ENCODE data around the gene ACCS. TPM values are rescaled to one million over a fixed set of nuclear protein-coding genes. Genes with fewer than 3 reads are reported as not detected.

Gene ACCS
- total and polyA plus RNA-seq, 9 of the 15 experiments (the other 6 are each of a cell fraction or from before 2014, with no cell fraction given) = 4.2 to 25.9 (median 16.3) TPM

DNA sequence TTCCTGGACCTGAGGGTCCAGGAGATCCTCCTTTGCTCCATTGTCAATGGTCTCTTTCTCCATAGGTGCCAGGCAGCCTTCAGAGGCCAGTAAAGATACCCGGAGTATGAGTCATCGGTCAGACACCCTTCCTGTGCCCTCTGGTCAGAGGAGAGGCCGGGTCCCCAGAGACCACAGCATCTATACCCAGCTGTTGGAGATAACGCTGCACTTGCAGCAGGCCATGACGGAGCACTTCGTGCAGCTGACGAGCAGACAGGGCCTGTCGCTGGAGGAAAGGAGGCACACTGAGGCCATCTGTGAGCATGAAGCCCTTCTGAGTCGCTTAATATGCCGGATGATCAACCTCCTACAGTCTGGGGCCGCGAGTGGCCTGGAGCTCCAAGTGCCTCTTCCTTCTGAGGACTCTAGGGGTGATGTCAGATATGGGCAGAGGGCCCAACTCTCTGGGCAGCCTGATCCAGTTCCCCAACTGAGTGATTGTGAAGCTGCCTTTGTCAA, 18.1 kb upstream of the ACCS start, which contains the start of gene ACCSL (continued):
- TF ChIP-seq, protein P1, sequence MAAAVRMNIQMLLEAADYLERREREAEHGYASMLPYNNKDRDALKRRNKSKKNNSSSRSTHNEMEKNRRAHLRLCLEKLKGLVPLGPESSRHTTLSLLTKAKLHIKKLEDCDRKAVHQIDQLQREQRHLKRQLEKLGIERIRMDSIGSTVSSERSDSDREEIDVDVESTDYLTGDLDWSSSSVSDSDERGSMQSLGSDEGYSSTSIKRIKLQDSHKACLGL (CRISPR knock-in tag; IDR thresholded peaks at IDR 0.05; ENCODE audit: borderline replicate concordance, poor library complexity, severe bottlenecking) = no peak
- no peak for TF ChIP-seq XRCC5 (IDR thresholded peaks at IDR 0.05; ENCODE audit: low read depth, low read length)
- TF ChIP-seq, protein P2, sequence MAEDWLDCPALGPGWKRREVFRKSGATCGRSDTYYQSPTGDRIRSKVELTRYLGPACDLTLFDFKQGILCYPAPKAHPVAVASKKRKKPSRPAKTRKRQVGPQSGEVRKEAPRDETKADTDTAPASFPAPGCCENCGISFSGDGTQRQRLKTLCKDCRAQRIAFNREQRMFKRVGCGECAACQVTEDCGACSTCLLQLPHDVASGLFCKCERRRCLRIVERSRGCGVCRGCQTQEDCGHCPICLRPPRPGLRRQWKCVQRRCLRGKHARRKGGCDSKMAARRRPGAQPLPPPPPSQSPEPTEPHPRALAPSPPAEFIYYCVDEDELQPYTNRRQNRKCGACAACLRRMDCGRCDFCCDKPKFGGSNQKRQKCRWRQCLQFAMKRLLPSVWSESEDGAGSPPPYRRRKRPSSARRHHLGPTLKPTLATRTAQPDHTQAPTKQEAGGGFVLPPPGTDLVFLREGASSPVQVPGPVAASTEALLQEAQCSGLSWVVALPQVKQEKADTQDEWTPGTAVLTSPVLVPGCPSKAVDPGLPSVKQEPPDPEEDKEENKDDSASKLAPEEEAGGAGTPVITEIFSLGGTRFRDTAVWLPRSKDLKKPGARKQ (CRISPR knock-in tag; IDR thresholded peaks at IDR 0.05) = no peak
- 0 out of 2 replicates have a peak, but pooled peaks have one; percentile 19 for TF ChIP-seq FOSL1 (tag; conservative IDR thresholded peaks at IDR 0.05)
- TF ChIP-seq, protein P3, sequence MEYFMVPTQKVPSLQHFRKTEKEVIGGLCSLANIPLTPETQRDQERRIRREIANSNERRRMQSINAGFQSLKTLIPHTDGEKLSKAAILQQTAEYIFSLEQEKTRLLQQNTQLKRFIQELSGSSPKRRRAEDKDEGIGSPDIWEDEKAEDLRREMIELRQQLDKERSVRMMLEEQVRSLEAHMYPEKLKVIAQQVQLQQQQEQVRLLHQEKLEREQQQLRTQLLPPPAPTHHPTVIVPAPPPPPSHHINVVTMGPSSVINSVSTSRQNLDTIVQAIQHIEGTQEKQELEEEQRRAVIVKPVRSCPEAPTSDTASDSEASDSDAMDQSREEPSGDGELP (CRISPR knock-in tag; IDR thresholded peaks at IDR 0.05; ENCODE audit: borderline replicate concordance) = peak; percentile 72; the same call in 1 of the 2 replicates
- TF ChIP-seq, protein P4, sequence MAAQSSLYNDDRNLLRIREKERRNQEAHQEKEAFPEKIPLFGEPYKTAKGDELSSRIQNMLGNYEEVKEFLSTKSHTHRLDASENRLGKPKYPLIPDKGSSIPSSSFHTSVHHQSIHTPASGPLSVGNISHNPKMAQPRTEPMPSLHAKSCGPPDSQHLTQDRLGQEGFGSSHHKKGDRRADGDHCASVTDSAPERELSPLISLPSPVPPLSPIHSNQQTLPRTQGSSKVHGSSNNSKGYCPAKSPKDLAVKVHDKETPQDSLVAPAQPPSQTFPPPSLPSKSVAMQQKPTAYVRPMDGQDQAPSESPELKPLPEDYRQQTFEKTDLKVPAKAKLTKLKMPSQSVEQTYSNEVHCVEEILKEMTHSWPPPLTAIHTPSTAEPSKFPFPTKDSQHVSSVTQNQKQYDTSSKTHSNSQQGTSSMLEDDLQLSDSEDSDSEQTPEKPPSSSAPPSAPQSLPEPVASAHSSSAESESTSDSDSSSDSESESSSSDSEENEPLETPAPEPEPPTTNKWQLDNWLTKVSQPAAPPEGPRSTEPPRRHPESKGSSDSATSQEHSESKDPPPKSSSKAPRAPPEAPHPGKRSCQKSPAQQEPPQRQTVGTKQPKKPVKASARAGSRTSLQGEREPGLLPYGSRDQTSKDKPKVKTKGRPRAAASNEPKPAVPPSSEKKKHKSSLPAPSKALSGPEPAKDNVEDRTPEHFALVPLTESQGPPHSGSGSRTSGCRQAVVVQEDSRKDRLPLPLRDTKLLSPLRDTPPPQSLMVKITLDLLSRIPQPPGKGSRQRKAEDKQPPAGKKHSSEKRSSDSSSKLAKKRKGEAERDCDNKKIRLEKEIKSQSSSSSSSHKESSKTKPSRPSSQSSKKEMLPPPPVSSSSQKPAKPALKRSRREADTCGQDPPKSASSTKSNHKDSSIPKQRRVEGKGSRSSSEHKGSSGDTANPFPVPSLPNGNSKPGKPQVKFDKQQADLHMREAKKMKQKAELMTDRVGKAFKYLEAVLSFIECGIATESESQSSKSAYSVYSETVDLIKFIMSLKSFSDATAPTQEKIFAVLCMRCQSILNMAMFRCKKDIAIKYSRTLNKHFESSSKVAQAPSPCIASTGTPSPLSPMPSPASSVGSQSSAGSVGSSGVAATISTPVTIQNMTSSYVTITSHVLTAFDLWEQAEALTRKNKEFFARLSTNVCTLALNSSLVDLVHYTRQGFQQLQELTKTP (IDR thresholded peaks at IDR 0.05; ENCODE audit: low read depth in 1 of 2, partially characterized antibody in 2 of 2) = no peak
- no peak for TF ChIP-seq TRIM28 (IDR thresholded peaks at IDR 0.05)
